NCI-H526 treated with DMSO at 0.1 percent for 48 hours (cell line): ENCODE results near the gene C10orf67.

ENCODE experiments used
- DNase-seq: peaks from one replicate; lab custom pipeline; 2025; lab: John Stamatoyannopoulos, UW

The C10orf67 gene

DNA sequence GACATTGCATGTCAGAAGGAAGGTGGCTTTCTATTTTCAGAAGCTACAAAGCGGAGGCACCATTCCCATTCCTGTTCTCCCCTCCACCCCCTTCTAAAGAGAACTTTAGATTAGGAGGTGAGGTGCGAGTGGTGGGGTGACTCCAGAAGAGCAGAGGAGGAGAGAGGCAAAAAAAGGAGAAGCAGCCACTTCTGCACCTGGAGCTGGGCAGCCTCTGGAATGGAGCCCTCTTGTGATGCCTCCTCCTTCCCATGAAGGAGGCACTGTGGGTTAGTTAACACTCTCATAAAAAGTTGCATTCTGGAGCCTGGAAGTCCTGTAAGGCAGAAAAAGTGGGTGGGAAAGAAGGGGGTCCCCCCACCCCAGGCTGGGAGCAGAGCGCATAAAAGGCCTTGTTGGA lies 147.7 kb downstream of the C10orf67 start:
- no peak for DNase-seq

DNA sequence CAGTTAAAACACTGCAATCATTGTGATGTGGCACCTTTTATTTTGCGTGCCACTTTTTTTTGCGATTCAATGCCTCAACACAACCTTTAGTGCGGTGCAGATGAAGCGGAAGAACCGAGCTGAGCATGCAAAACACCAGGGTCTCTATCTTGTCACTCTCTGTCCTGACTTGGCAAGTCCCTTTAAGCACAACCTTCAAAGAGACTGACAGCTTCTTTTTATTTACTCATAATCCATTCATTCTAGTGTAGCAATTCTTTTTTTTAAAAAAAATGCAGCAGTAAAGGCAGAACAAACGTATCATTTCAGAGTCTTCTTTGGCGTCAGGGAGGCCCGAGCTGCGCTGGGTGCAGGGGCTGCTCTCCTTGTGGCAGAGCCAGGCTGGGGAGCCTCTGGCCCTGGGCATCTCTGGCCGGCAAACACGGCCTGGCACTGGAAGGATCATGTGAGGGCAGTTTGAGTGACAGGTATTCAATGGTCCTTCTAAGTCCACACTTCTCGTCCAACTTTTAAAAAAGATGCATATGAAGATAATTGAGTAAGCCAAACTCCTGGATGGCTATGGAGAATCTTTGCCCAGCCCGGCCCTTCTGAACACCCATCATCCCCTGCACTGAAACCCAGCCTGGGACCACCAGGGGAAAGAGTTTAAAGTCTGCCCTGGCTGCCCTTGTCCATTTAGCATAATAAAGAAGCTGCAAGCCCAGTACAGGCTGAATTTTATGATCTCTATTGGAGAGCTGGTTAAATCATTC lies 148.6 kb downstream of the C10orf67 start:
- no peak for DNase-seq

DNA sequence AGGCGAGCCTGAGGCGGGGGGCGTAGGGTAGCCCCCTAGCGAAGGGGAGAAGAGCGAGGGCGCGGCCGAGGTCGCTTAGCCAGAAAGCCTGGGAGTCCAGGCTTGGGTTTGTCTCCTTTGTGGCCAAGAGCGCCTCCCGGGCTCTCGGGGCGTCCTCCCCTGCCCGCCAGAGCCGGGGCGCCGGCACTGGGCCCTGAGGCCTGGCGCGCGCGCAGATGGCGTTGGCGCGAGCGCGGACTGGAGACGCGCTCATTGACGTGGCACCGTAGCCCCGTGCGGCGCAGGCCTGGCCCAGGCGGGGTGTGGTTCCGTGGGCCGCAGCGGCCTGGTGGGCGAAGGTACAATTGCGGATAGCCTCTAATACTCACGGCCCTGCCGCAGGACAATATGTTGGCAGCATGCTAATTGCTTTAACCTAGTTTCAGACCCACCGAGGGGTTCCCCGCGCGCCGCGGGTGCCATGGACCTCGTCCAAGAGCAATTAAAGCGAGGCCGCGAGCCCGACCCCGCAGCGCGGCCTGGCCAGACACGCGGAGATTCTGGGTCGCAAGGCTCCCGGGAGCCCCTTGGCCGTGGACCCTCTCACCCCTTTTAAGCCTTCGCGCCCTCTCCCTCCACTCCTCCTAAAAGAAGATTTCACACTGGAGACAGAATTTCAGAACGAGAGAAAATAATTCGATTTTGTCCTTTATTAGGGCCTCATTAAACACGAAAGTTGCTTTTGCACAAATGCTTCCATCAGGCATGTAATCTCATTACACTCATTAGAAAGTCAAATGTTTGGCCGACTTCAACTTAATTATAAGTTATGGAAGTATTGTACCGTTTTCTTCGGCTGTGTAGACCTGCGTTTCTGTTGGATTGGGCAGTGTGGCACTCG lies 149.4 kb downstream of the C10orf67 start:
- DNase-seq, result no peak

DNA sequence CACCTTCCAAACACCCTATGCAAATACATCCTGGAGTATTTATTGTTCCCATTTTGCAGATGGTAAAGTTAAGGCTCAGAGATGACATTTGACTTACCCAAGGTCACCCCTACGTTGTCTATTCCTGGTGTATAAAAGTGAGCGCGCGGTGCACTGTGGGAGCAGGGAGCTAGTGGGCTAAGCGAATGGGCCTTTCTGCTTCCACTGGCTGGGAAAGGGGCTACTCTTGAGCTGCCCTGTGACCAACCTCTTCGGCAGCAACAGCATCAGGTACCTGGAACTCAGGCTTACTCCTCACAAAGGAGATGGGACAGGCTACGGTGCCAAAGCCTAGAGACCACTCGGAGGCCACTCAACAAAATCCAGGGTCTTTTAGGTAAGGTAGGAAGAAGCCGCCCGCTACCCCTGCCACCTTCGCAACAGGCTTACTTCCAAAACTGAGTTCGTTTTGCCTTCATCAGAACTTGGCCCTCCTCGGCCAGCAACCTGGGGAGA lies 150.1 kb downstream of the C10orf67 start:
- no peak for DNase-seq

DNA sequence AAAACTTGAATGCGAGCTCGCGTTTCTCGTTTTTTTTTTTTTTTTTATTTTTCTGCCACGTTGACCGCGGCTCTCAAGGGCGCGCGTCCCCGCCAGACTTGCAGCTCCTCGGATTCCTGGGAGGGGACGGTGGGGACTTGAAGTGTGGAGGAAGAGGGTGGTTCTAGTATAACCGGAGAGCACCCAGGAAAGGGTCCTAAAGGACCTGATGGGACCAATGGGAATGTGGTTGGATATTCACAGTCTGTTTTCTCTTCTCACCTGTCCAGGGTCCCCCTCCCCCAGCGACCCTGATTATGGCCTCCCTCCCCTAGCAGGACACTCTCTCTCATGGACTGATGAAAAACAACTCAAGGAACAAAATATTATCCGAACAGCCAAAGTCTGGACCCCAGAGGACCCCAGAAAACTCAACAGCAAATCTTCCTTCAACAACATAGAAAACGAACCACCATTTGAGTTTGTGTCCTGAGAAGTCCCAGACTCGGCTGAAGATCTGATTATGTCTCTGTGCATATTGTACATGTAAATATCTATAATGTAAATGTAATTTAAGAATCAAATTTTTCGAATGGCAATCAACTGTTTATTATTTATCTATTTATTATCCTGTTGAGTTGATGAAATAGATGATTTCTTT lies 151.0 kb downstream of the C10orf67 start:
- no peak for DNase-seq

DNA sequence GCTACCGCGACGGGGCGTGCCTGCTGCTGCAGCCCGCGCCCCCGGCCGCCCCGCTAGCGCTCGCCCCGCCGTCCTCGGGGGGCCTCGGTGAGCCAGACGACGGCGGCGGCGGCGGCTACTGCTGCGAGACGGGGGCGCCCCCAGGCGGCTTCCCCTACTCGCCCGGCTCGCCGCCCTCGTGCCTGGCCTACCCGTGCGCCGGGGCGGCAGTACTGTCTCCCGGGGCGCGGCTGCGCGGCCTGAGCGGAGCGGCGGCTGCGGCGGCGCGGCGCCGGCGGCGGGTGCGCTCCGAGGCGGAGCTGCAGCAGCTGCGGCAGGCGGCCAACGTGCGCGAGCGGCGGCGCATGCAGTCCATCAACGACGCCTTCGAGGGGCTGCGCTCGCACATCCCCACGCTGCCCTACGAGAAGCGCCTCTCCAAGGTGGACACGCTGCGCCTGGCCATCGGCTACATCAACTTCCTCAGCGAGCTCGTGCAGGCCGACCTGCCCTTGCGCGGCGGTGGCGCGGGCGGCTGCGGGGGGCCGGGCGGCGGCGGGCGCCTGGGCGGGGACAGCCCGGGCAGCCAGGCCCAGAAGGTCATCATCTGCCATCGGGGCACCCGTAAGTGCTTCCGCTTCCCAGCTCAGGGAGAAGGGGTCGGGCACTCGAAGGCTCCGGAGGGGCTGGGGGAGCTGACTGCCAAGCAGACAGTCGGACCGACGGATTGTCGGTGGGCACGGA lies 151.7 kb downstream of the C10orf67 start:
- DNase-seq, result peak; percentile 9

DNA sequence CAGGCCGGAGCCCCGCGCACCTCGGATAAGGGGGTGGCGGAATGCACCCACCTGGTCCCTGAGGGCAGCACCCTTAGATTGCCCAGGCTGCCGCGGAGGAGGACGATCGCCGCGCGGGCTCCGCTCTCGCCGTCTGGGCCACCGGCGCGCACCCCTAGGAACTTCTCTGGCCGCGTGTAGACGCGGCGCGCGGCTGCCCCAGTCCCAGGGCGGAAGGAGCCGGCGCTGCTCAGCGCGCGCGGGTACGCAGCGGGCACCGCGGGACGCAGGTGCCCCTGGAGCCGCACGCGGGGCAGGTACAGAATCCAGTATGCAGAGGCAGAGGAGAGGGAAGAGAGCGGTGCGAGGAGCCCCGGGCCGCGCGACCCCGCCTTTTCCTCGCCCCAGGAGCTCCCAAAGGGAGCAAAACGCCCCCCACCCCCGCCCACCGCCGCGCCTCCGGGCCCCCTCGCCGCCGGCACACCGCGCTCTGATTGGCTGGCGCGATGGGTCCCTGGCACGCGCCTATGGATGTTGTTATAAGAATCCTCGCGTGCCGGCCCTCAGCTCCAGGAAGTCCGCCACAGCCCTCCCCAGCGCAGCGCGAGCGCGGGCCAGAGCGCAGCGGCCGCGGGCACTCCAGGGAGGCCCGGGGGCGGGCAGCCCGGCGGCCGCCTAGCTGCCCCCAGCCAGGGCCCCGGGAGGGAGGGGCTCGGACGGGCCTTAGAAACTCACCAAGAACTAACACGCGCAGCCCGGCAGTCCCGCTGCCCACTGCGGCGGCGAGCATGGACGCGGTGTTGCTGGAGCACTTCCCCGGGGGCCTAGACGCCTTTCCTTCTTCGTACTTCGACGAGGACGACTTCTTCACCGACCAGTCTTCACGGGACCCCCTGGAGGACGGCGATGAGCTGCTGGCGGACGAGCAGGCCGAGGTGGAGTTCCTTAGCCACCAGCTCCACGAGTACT lies 152.6 kb downstream of the C10orf67 start, which contains the start of gene PTF1A:
PTF1A (plus strand) TSS at position 549 of the 948 bp plus-strand sequence; CDS start at position 768, 219 bp downstream.
- no peak for DNase-seq

DNA sequence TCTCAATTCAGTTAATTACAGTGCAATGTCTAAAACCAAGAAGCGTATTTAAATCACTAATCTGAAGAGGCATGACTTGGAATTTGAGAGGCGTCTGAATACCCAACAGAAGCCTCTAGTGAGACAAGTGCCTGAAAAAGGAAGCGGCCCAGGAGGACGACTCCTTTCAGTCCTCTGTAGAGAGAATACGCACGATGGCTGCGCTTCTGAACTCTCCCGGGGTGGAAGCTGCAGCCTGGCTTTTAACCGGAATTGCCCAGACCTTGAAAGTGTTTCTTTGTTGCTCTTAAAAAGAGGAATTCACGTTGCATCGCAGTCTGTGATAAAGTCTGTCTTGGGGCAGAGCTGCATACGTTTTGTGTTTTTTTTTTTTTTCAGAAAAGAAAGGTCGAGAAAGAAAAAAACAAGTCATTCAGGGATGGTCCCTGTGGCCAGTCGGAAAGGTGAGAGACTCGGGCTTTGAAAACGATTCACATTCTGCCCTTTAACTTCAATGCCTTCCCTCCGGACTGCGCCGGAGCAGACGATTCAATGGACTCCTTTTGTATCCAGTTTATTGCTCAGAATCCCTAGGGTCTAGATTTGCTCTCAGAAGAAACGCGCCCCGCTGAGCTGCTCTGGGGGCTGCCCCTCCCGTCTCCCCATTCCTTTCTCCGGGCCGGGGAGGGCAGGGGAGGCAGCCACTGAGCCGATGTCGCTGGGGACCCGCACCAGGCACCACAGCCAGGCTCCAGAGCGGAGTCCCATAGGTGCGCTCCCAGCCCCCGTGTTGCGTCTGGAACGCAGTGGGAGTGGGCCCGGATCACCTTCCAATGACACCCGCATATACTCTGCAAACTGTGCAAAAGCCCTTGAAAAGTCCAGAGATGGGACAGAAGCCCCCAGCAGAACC lies 153.5 kb downstream of the C10orf67 start:
- no peak for DNase-seq

DNA sequence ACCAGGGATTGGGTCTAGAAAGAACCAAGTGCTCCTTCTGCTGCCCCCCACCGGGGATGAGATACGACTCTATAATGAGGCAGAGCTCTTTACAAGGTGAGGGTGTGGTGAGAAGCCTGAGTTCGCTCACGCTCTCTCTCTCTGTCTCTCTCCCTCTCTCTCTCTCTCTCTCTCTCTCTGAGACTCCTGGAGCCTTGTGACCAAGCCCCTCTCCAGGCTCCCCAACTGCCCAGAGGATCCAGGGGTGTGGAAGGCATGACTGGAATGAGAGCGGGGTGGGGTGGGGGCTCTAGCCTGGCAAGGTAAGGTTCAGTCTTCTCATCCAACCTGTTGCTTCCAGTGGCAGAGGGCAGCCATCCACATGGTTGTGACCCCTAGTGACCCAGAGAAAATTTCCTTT lies 155.6 kb downstream of the C10orf67 start:
- no peak for DNase-seq

DNA sequence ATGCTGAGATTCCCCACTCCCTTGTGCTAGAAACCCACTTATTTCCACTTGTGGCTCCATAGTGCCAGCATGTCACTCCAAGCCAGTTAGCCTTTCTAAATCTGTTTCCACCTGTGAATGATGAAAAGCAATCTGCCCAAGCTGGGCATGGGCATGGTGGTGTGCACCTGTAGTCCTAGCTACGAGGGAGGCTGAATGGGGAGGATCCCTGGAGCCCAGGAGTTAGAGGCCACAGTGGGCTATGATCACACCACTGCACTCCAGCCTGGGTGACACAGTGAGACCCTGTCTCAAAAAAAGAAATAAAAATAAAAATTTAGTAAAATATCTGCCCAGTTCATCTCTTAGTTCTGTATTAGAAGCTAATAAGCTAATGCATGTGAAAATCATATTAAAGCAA lies 157.4 kb downstream of the C10orf67 start:
- DNase-seq, result no peak

DNA sequence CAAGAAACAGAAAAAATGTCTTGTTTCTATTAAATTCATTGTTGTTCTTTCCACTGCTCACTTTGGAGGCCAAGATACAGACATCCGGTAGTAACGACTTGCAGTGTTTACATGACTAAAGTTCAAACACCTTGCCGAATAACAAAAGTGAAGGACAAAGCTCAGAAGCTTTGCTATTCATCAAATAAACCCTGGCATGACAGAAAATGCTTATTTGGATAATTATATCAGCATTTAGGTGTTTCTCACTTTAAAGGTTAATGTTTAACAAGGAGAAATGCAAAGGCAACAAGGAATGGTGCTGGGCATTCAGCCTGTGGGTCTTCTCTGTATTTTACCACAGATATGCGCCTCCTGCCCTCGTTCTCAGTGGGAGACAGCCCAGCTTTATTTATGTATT lies 157.9 kb downstream of the C10orf67 start:
- no peak for DNase-seq

DNA sequence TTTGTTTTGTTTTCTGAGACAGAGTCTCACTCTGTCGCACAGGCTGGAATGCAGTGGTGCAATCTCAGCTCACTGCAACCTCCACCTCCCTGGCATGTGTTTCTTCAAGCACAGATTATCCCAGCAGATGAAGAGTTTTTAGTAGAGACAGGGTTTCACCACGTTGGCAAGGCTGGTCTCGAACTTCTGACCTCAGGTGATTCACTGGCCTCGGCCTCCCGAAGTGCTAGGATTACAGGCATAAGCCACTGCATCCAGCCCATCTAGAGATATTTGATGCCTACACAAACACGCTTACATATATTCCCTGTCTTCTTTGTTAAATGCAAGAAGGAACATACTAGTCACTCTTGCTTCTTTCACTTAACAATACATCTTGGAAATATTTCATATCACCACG lies 158.4 kb downstream of the C10orf67 start:
- DNase-seq, result no peak

DNA sequence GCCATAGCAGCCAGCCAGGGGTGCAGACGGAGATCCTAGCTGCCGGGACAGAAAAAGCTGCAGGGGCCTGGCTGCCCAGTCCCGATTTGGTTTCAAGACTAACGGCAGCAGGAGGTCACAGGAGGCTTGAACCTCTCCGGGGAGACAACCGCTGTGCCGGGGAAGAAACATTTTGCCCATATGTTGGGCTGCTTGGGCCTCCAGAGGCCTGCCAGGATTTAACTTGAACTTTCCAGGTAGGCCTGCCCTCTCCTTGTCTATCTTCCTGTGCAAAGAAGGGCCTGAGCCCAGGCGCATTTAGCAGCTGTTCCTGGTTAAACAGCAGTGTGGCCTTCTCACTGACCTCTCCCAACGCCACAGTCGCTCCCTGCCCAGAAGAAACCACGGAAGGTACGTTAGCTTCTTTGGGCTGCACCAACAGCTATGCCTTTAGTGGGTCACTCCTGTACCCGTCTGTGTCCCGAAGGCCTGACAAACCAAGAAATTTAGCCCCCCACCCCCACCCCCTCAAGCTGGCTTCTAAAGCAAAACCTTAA lies 169.6 kb downstream of the C10orf67 start:
- no peak for DNase-seq

DNA sequence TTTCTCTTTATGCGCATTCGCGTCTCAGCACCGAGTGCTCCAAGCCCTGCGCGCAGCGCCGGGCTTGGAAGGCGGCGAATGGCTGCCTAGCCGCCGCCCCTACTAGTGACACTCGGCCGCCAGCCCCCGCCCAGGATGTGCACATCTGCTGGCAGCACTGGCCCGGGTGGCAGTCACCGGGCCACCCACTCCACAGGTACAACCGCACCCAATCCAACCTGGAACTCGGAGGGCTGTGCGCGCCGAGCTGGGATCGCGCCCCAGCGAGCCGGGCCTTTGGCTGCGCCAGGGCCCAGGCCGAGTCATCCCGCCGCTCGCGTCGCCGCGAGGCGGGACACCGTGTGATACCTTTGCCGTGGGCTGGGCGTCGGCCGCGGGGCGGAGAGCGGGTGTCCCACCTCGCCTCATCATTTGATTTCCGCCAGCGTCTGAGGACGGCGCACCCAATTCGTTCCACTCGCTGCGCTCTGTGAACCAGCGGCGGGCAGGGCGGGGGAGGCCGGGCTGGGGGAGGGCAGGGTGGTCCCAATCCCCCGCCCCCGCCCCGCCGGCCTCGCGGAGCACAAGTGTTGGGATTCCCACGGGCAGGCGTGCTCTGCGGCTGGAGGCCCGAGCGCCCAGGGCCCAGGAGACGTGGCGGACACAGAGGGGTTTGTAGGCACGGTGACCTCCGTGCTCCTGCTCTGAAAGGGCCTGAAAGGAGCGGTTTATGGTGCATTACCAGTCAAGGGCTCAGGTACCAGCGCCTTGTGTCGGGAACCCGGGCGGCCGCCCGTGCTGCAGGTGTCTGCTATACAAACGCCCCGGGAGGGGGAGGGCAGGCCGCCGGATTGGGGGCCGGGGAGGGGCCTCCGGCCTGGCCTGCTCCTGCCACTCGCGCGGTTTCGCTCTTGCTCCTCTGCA lies 170.3 kb downstream of the C10orf67 start:
- no peak for DNase-seq

DNA sequence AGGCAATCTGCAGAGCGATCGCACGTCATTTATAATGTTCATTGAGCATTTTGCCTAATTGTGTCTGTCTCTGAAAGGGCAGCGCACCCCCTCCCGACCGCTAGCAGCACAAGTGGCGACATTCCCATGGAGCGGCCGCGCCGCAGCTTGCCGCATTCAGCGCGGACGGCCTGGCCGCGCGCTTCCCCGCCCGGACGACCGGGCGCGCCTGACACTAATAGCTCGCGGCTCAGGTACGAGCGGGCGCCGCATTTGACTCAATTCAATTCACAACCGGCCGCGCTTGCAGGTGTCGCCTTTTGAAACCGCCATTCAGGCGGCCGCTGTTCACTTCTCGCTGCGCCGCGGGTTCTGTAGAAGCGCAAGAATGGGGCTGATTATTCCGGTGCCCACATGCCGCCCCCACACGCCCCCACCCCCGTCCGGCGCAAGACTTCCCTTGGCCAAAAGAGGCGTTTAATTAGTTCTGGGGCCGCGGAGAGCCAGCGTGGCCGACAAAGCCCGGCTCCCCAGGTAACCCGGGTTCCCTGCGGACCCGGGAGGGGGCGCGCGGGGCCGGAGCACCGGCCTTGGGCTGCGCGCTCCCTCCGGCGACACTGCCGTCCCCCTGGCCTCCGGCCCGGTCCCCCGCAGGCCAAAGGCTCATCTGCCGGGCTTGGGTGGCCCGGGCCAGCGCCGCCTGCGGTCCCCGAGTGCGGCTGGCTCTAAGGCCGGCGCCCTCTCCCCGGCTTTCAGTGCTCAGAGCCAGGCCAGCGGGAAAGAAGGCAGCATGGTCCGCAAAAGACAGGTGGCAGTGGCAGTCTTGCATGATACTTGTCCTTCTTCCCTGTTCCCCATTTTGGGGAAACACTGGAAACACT lies 171.2 kb downstream of the C10orf67 start:
- peak; percentile 65 for DNase-seq

DNA sequence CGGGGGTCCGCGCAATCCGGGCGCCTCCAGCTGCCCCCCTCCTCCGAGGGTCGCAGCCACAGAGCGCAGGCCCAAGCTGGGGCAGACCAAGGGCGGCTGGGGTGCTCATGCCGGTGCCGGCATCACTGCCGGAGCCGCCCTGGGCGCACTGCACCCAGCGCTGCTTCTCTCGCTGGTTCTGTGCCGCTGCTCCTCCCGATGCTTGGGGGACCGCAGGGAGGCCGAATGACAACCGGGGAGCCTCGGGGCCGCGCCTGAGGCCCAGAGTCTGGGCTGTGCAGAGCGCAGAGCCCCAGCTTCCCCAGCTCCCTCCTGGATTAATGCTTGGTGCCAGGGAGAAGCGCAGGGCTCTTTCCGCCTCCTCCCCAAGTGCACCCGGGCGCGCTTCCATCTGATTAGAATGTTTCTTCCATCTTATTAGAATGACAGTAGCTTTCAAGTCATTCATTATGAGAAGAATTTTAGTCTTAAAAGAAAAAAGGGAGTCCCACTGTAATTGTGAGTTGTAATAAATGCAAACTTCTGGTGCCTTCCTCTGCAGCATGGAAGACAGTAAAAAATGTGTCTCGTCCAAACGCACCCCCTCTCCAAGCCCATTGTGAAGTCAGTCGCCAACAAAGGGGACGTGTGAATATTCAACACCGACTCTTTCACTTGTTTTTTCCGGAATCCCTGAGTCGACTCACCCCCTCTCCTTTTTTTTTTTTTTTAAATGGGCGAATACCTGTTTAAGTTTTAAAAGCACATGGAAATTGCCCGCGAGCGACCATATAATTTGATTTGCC lies 172.0 kb downstream of the C10orf67 start:
- no peak for DNase-seq
